HFFc6 (cell line): Measurements from ENCODE around the gene RFTN1. TPM values are rescaled to one million over a fixed set of nuclear protein-coding genes. Genes with fewer than 3 reads are reported as not detected.

Experiments
- DNase-seq: peaks from one replicate; pipeline ENCODE4 v3.0.0-alpha.2; 2018
- H3K27ac Mint-ChIP-seq: 2 replicates; pipeline ENCODE4 v1.8.0; 2020; ENCODE audit warnings: mild to moderate bottlenecking, mixed read lengths
- H3K27me3 Mint-ChIP-seq: 2 replicates; pipeline ENCODE4 v1.8.0; 2021; ENCODE audit warnings: mild to moderate bottlenecking, moderate library complexity, mixed read lengths; ENCODE audit not compliant: insufficient read depth
- H3K36me3 Mint-ChIP-seq: 2 replicates; pipeline ENCODE4 v1.8.0; 2021; ENCODE audit warnings: low read depth, mixed read lengths
- H3K4me1 Mint-ChIP-seq: 2 replicates; pipeline ENCODE4 v1.8.0; 2020; ENCODE audit warnings: low read depth, mixed read lengths
- H3K4me3 Mint-ChIP-seq: 2 replicates; pipeline ENCODE4 v1.8.0; 2020; ENCODE audit warnings: mild to moderate bottlenecking, moderate library complexity, mixed read lengths
- H3K9me3 Mint-ChIP-seq: 2 replicates; pipeline ENCODE4 v1.8.0; 2020; ENCODE audit warnings: mild to moderate bottlenecking, mixed read lengths
- CTCF ChIP-seq: fragments of 200-600 bp; sonication (generic); IDR thresholded peaks from 2 replicates; pipeline ENCODE4 v1.5.0; 2021; ENCODE audit warnings: antibody characterized with exemption, mild to moderate bottlenecking
- total RNA-seq, 6 experiments: library from RNA; stranded (reverse); fragmentation: NEBNext Ultra II Directional; extraction: Animal tissue kit (Norgen Biotek cat#: 25700); gene quantifications; 2 replicates in 1 of 6; 3 replicates in 5 of 6; pipeline ENCODE4 v1.2.3, GENCODE V29; 2021

The RFTN1 gene
- total RNA-seq, 6 experiments from 2014 or later, result 53.4 to 62.4 (median 57.4) TPM

GRCh38 chr3:16419640-16420241 is 93.8 kb downstream of the RFTN1 start:
- peaks cover 60% of the 10 kb centered on the region for H3K4me1 Mint-ChIP-seq
- H3K9me3 Mint-ChIP-seq, result no peaks in the 10 kb centered on the region
- H3K4me3 Mint-ChIP-seq, result peak overlapping the region; percentile 2; the same call in 1 of the 2 replicates
- TF ChIP-seq CTCF, result no peak
- peak overlapping the region; percentile 46 for H3K27ac Mint-ChIP-seq
- DNase-seq, result peak; percentile 22
- H3K27me3 Mint-ChIP-seq, result no peaks in the 10 kb centered on the region; the same call in 1 of the 2 replicates
- peaks cover 3% of the 10 kb centered on the region; the same call in 1 of the 2 replicates for H3K36me3 Mint-ChIP-seq

DNA sequence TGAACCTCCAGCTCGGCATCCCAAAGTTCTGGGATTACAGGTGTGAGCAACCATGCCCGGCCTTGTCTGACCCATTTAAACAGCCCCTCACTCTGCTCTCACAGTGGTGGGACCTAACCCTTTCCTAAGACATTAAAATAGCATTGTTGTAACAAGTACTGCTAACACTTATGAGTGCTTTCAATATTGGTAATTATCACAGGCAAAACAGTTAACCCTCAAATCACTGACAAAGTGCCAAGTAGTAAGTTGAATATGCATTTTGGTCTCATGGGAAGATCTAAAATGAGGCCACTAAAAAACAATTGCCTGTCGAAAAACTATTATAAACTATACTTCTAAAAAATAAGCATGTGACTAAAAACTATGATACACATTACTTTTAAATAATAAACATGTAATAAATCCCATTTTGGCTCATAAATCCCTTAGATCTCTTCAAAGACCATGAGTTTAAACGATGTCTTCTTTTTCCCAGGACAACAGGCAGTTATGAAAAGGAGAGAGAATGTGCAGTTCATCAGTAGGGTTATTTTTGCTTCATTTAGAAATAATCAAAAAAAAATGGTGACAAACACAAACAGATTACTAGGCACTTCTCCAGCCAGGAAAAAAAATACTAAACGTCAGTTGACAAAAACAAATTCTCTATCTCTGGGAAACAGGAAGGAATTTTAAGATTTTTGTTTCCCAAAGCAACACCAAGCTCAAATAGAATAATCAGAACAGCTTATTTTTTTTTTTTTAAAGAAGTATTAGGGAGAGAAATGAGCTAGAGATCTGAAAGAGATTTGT is 95.4 kb downstream of the RFTN1 start:
- no peaks in the 10 kb centered on the region; the same call in 1 of the 2 replicates for H3K27me3 Mint-ChIP-seq
- TF ChIP-seq CTCF, result no peak
- H3K27ac Mint-ChIP-seq, result no peak overlapping the region
- H3K4me3 Mint-ChIP-seq, result no peak overlapping the region
- H3K9me3 Mint-ChIP-seq, result no peaks in the 10 kb centered on the region
- DNase-seq, result no peak
- H3K36me3 Mint-ChIP-seq, result peaks cover 10% of the 10 kb centered on the region; the same call in 1 of the 2 replicates
- peaks cover 62% of the 10 kb centered on the region for H3K4me1 Mint-ChIP-seq

- DNase-seq, result no peak
- TF ChIP-seq CTCF, result no peak
- H3K27ac Mint-ChIP-seq, result peak overlapping the region; percentile 76
- no peaks in the 10 kb centered on the region; the same call in 1 of the 2 replicates for H3K27me3 Mint-ChIP-seq
- H3K4me1 Mint-ChIP-seq, result peaks cover 61% of the 10 kb centered on the region
- no peaks in the 10 kb centered on the region for H3K9me3 Mint-ChIP-seq
- no peak overlapping the region for H3K4me3 Mint-ChIP-seq
- H3K36me3 Mint-ChIP-seq, result peaks cover 15% of the 10 kb centered on the region
Measured at GRCh38 chr3:16415911-16416476, 97.5 kb downstream of the RFTN1 start.

GRCh38 chr3:16413321-16413720 is 100.2 kb downstream of the RFTN1 start:
- H3K9me3 Mint-ChIP-seq, result no peaks in the 10 kb centered on the region
- DNase-seq, result no peak

More at GRCh38 chr3:16413321-16413720, 100.2 kb downstream of the RFTN1 start:
- Mint-ChIP-seq H3K4me1 (peaks cover 35% of the 10 kb centered on the region), H3K27me3 (no peaks in the 10 kb centered on the region; the same call in 1 of the 2 replicates), H3K4me3 (no peak overlapping the region), H3K27ac (no peak overlapping the region), H3K36me3 (peaks cover 15% of the 10 kb centered on the region)
- TF ChIP-seq CTCF, result no peak
